A549 (cell line): ENCODE results near the gene FGF8. TPM values are rescaled to one million over a fixed set of nuclear protein-coding genes. Genes with fewer than 3 reads are reported as not detected.

Source experiments
- ATAC-seq, 2 experiments: fragments of 200-7000 bp in 1 of 2; fragments of >200 bp in 1 of 2; cut with Nextera tagmentation in 1 of 2; cut with Tn5 transposase in 1 of 2; 3 replicates each; pipeline versions ENCODE4 v1.8.0 to v1.9.1; 2018 to 2020; ENCODE audit warnings: mild to moderate bottlenecking in 1 of 2, moderate library complexity in 1 of 2
- CTCF ChIA-PET: fragments of 300-600 bp; sonication (Branson Sonifier 250); formaldehyde crosslinking; extraction: SDS; loops from one replicate; lab custom pipeline; 2021; ENCODE audit warnings: antibody characterized with exemption, inconsistent platforms; lab: Yijun Ruan, JAX
- POLR2A ChIA-PET: fragments of 350-600 bp; formaldehyde crosslinking; extraction: SDS; loops from one replicate; lab custom pipeline; 2021; ENCODE audit warnings: antibody characterized with exemption, inconsistent platforms; lab: Yijun Ruan, JAX
- DNase-seq, 2 experiments: peaks; one replicate each; pipeline versions ENCODE4 v3.0.0 to v3.0.0-alpha.2; 2011 to 2016; ENCODE audit warnings: low read depth in 1 of 2, low spot score in 1 of 2
- FAIRE-seq: peaks from 2 replicates; lab custom pipeline; 2011; peaks lifted over from hg19 to GRCh38; lab: Jason Lieb, UNC
- H3K27ac ChIP-seq, 2 experiments: fragments of >200 bp; sonication (Bioruptor Twin); formaldehyde crosslinking; 3 replicates each; pipeline ENCODE4 v1.5.1; 2016 to 2017
- H3K4me1 ChIP-seq: fragments of >200 bp; sonication (Bioruptor Twin); formaldehyde crosslinking; 3 replicates; pipeline ENCODE4 v1.6.1; 2016
- H3K4me2 ChIP-seq: fragments of >200 bp; sonication (Bioruptor Twin); formaldehyde crosslinking; 3 replicates; pipeline ENCODE4 v1.6.1; 2016
- H3K4me3 ChIP-seq: fragments of >200 bp; sonication (Bioruptor Twin); formaldehyde crosslinking; 3 replicates; pipeline ENCODE4 v1.5.1; 2016
- H3K9me3 ChIP-seq: fragments of >200 bp; sonication (Bioruptor Twin); formaldehyde crosslinking; 3 replicates; pipeline ENCODE4 v1.6.1; 2016
- BHLHE40 ChIP-seq: IDR thresholded peaks from 2 replicates; pipeline ENCODE4 v1.6.1; 2012; ENCODE audit warnings: low read depth, low read length, inconsistent platforms
- CEBPB ChIP-seq, 2 experiments: fragments of >200 bp in 1 of 2; sonication (Bioruptor Twin) in 1 of 2; formaldehyde crosslinking in 1 of 2; IDR thresholded peaks; 2 replicates each; pipeline ENCODE4 v1.6.1; 2012 to 2016
- CTCF ChIP-seq: fragments of >200 bp; sonication (Bioruptor Twin); formaldehyde crosslinking; IDR thresholded peaks from 3 replicates; pipeline ENCODE4 v1.5.1; 2016
- E2F6 ChIP-seq: IDR thresholded peaks from 2 replicates; pipeline ENCODE4 v1.6.1; 2012; ENCODE audit warnings: low read depth, borderline replicate concordance
- EHMT2 ChIP-seq: fragments of 200-600 bp; sonication (generic); IDR thresholded peaks from 2 replicates; pipeline ENCODE4 v1.6.1; 2016; ENCODE audit warnings: antibody characterized with exemption, low read depth, mild to moderate bottlenecking, moderate library complexity
- ESRRA ChIP-seq: fragments of 150-350 bp; IDR thresholded peaks from 2 replicates; pipeline ENCODE4 v1.6.1; 2014; ENCODE audit warnings: mild to moderate bottlenecking, low read length, borderline replicate concordance
- FOSL2 ChIP-seq, 2 experiments: fragments of 450-650 bp in 1 of 2; fragments of >200 bp in 1 of 2; sonication (Bioruptor Twin) in 1 of 2; formaldehyde crosslinking; IDR thresholded peaks; 2 replicates each; pipeline versions ENCODE4 v1.5.0 to v1.6.1; 2016 to 2020; ENCODE audit warnings: mild to moderate bottlenecking in 1 of 2, moderate library complexity in 1 of 2
- FOXS1 ChIP-seq: fragments of 250-450 bp; sonication (Bioruptor Pico); IDR thresholded peaks from 2 replicates; pipeline ENCODE4 v1.5.0; 2020; ENCODE audit warnings: mild to moderate bottlenecking, moderate library complexity
- HDAC2 ChIP-seq: fragments of 200-600 bp; sonication (generic); IDR thresholded peaks from 2 replicates; pipeline ENCODE4 v1.6.1; 2016
- HES2 ChIP-seq: fragments of >200 bp; sonication (Bioruptor Twin); formaldehyde crosslinking; IDR thresholded peaks from 2 replicates; pipeline ENCODE4 v1.6.1; 2016
- HOXB13 ChIP-seq: fragments of 250-450 bp; sonication (Bioruptor Pico); IDR thresholded peaks from 2 replicates; pipeline ENCODE4 v1.5.0; 2020; ENCODE audit warnings: low read depth, mild to moderate bottlenecking, moderate library complexity
- JUN ChIP-seq, 2 experiments: fragments of >200 bp; sonication (Bioruptor Twin); formaldehyde crosslinking; IDR thresholded peaks; 2 replicates in 1 of 2; 3 replicates in 1 of 2; pipeline ENCODE4 v1.6.1; 2016 to 2017
- JUNB ChIP-seq: fragments of >200 bp; sonication (Bioruptor Twin); formaldehyde crosslinking; IDR thresholded peaks from 2 replicates; pipeline ENCODE4 v1.6.1; 2016
- KDM1A ChIP-seq: fragments of 200-600 bp; sonication (generic); IDR thresholded peaks from 2 replicates; pipeline ENCODE4 v1.6.1; 2016; ENCODE audit warnings: low read depth, mild to moderate bottlenecking
- MAFK ChIP-seq: fragments of 450-650 bp; IDR thresholded peaks from 2 replicates; pipeline ENCODE4 v1.6.1; 2014; ENCODE audit not compliant: partially characterized antibody
- MYC ChIP-seq: IDR thresholded peaks from 2 replicates; pipeline ENCODE4 v1.6.1; 2012; ENCODE audit warnings: mild to moderate bottlenecking, inconsistent platforms, low read length, improper control_type of control experiment, borderline replicate concordance
- POLR2A ChIP-seq: IDR thresholded peaks from 2 replicates; pipeline ENCODE4 v1.6.1; 2012; ENCODE audit warnings: mild to moderate bottlenecking, low read length
- POLR2AphosphoS2 ChIP-seq: conservative IDR thresholded peaks from 2 replicates; pipeline ENCODE4 v1.6.1; 2012; ENCODE audit warnings: low read length, improper control_type of control experiment, inconsistent platforms
- RCOR1 ChIP-seq: fragments of 150-350 bp; IDR thresholded peaks from 2 replicates; pipeline ENCODE4 v1.6.1; 2014; ENCODE audit warnings: antibody characterized with exemption, low read length, low read depth
- REST ChIP-seq: fragments of 200-600 bp; sonication (generic); IDR thresholded peaks from 2 replicates; pipeline ENCODE4 v1.6.1; 2016; ENCODE audit warnings: antibody characterized with exemption, mild to moderate bottlenecking, moderate library complexity
- RFX5 ChIP-seq: fragments of 450-650 bp; IDR thresholded peaks from 2 replicates; pipeline ENCODE4 v1.7.1; 2014; ENCODE audit warnings: antibody characterized with exemption, mild to moderate bottlenecking, moderate library complexity
- TP53 ChIP-seq: fragments of 250-450 bp; sonication (Bioruptor Pico); IDR thresholded peaks from 2 replicates; pipeline ENCODE4 v1.5.0; 2021; ENCODE audit warnings: mild to moderate bottlenecking, moderate library complexity
- ZC3H11A ChIP-seq: fragments of 450-650 bp; IDR thresholded peaks from 2 replicates; pipeline ENCODE4 v1.6.1; 2014; ENCODE audit warnings: antibody characterized with exemption, mild to moderate bottlenecking
- ZNF302 ChIP-seq: fragments of 250-450 bp; sonication (Bioruptor Pico); IDR thresholded peaks from 2 replicates; pipeline ENCODE4 v1.9.0; 2021; ENCODE audit warnings: inconsistent platforms, mild to moderate bottlenecking, moderate library complexity
- WGBS: methylation state at CpG from one replicate; pipeline ENCODE4 v1.1.6; 2017; ENCODE audit errors: missing lambda C conversion rate; 5-methylcytosine and 5-hydroxymethylcytosine counted together
- polyA plus RNA-seq, 4 experiments: library from polyadenylated mRNA; depleted of rRNA in 3 of 4; stranded (reverse); fragments of >200 nt; fragmentation: RNase III in 1 of 4; extraction: RNeasy Plus Mini Kit Qiagen cat#74134 plus additional on column Dnase treatment in 1 of 4; gene quantifications; 2 replicates in 3 of 4; 3 replicates in 1 of 4; pipeline ENCODE4 v1.2.3, GENCODE V29; 2011 to 2017

The FGF8 gene
- polyA plus RNA-seq, 2 of the 4 experiments (the other 2 are of a cell fraction), result 0.12 TPM; not detected in 1

DNA sequence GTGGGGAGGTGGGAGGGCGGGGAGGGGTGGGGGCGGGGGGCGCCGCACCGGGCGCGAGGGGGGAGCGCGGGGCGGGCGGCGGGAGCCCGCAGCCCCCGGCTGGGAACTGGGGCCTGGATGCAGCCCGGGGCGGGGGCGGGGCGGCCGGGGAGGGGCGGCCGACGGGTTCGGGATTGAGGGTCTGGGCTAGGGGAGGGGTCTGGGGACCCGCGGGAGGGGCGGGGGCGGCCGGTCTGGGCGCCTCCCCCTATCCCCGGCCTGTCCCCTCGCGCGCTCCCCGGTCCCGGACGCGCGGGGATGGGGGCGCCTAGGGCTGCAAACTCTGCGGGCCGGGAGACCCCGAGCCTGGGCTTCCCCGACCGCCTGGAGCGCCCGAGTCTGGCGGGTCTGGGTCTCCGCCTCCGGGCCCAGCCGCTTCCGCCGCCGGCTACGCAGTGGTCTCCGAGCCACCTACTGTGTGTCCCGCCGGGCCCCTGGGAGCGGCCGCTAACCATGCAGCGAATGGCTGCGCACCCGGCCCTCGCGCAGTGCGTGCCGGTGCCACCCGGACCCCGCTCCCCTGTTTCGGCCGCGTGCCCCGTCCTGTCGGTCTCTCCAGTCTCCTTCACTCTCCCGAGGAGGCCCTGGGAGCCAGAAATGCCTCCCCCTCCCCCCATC is 375 bp upstream of the FGF8 start (continued):
- no peak for TF ChIP-seq MYC
- TF ChIP-seq CEBPB (IDR thresholded peaks at IDR 0.05), result no peak
- TF ChIP-seq TP53, result no peak
- TF ChIP-seq POLR2AphosphoS2, result no peak
- TF ChIP-seq RCOR1, result no peak

- no peak for ATAC-seq
- TF ChIP-seq KDM1A, result no peak
- no peak for TF ChIP-seq POLR2A
- TF ChIP-seq ESRRA, result no peak
- no peak for TF ChIP-seq E2F6
- no peak for TF ChIP-seq FOXS1 (CRISPR knock-in tag)
- TF ChIP-seq REST, result no peak
- TF ChIP-seq JUN (IDR thresholded peaks at IDR 0.05), result no peak
- no peak for TF ChIP-seq RFX5
- TF ChIP-seq MYC, result no peak
- no peak for TF ChIP-seq HES2
- TF ChIP-seq EHMT2, result no peak
- TF ChIP-seq ZC3H11A, result no peak
- TF ChIP-seq JUNB, result no peak
- no peak for TF ChIP-seq HDAC2
- no peak for TF ChIP-seq MAFK
- TF ChIP-seq CTCF, result no peak
- TF ChIP-seq FOSL2 (IDR thresholded peaks at IDR 0.05), result no peak
- no peak for TF ChIP-seq FOSL2 (CRISPR knock-in tag; IDR thresholded peaks at IDR 0.05)
- no peak for TF ChIP-seq BHLHE40
- TF ChIP-seq HOXB13, result no peak
- TF ChIP-seq ZNF302 (CRISPR knock-in tag), result no peak
- WGBS, result 90% methylated on average over 31 of the region's 32 CpGs
- FAIRE-seq, result no peak
- Histone ChIP-seq H3K4me3 (no peak overlapping the region), H3K9me3 (no peaks in the 10 kb centered on the region), H3K4me1 (peaks cover 6% of the 10 kb centered on the region; the same call in 1 of the 3 replicates), H3K4me2 (no peak overlapping the region), H3K27ac (no peak overlapping the region)
- ChIA-PET CTCF (interaction anchor here (1.1 to 1.5 kb wide), 2 partner anchors 10 to 64 kb away, joined by 3 read pairs; no protein-coding TSS in a partner anchor), POLR2A (no interaction called here)
- DNase-seq, result no peak
These were observed 1.2 kb downstream of the FGF8 start for GRCh38 chr10:101774589-101775272.
